Measurements from ENCODE around the gene KERA.
"Not testable (repeated sequence)": the region's sequence is repeated elsewhere in the genome, so short reads cannot be mapped to it uniquely, and the experiment has no call there.

KERA gene, protein sequence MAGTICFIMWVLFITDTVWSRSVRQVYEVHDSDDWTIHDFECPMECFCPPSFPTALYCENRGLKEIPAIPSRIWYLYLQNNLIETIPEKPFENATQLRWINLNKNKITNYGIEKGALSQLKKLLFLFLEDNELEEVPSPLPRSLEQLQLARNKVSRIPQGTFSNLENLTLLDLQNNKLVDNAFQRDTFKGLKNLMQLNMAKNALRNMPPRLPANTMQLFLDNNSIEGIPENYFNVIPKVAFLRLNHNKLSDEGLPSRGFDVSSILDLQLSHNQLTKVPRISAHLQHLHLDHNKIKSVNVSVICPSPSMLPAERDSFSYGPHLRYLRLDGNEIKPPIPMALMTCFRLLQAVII

DNA sequence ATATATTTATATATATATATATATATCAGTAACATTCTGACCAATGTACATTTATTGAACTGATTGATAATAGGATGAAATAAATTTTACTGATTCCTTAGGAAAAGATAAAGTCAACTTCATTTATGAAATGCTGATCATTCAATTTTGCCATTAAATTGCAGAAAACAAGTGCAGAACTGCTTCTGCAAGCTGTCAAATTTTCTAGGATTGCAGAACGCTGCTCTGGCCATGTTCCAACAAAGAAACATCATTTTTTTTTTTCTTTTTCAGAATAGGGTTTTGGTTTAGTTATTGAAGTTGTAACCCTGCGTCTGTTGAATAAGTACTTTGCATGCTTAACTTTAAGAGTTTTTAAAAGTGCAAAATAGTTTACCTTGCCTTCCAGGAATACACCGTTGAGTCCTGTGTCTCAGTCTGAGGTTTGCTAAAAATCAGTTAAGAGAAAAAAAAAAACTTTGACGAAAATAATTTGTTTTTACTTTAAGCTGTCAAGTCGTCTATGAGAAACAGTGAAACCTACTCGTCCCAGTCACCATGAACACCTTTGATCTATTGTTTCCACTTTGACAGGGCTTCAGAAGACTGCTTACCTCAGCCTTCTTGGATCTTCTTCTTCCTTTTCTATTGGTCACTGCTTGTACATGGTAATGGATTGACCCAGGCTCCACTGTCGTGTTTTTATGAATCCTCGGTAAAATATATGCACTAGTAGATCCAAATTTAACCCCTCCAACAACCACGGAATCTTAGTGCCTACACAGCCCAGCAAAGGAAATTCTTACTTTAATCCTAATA lies at the start of gene KERA:
KERA (minus strand) TSS at position 657 of the 798 bp plus-strand sequence. CDS start 1,743 bp downstream, outside the sequence.
- no peak for DNase-seq (ENCODE audit: low read depth)

DNA sequence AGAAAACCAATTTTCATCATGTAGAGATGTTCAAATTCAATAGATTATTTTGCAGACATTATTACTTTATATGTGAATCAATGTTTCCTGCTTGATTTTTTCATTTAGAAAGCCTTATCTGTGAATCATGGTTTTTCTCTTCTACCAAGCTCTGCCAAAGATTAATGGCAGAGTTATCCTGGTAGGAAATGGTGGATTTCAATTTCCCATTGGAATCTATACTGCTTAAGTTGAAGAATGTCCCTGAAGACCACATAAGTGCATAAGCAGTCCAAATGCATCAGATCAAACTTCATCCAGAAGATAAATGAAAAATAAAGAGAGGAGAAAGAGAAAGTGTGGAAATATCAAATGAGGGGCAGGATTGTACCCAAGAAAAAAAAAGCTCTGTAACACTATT lies 48.5 kb upstream of the KERA start:
- no peak for DNase-seq (ENCODE audit: low read depth)

DNA sequence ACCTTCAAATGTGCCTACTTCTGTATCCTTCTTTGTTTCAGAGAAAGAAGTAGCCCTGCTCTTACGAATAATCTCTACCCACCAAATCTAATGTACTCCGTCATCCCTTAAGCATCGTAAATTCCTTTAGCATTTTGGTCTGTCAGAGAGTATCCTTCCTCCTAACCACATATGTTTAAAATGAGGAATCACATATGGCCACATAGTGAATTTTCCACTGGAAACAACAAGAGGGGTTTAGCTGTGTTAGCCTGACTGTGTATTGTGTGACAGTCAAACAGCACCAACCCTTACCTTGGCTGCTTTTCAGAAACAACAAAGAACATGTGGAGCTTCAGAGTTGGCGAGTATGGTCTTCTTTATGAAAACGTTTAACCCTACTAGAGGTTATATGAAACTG lies 48.0 kb upstream of the KERA start:
- DNase-seq (ENCODE audit: low read depth): no peak

DNA sequence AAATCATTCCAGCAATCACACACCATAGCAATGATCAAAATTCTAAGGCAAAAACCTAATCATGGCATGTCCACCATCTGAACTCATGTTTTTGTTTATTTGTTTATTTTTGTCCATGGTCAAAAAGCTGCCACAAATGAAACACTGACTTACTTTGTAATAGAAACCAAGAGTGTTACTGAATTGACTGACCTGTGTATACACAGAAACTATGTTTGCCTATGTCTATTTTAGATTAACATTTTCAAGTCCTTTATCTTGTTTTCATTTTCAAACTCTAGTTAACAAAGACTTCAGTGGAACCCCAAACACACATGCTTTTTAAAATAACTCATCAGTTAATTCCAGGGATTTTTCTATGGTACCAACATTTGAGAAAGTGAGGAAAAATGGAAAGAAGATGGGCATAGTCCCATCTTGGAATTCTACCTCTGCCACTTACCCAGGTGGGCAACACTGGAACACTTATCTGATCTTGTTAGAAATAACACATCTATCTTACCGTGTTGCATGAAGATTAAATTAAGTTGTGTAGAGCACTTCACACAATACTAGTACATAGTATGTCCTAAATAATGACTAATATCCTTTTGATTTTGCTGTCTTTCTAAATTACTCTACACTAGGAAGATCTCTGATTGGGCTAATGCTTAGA lies 47.1 kb upstream of the KERA start:
- no peak for DNase-seq (ENCODE audit: low read depth)

DNA sequence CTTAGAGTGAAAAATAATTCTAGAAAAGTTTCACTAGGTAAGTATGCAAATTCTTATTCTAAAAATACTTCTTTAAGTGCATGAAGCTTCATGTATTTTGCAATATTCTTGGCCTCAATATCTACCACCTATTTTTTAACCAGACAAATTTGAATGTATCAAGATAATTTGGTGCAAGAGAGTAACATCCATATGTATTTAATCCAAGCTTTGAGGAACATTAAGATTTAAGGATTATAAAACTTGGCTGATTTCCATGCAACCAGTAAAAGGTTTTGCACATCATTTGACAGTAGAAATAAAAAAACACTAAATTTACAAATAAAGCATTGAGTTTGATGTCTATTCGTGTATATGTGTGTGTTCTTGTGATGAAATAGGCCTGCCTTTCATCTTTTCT lies 45.8 kb upstream of the KERA start:
- no peak for DNase-seq (ENCODE audit: low read depth)

DNA sequence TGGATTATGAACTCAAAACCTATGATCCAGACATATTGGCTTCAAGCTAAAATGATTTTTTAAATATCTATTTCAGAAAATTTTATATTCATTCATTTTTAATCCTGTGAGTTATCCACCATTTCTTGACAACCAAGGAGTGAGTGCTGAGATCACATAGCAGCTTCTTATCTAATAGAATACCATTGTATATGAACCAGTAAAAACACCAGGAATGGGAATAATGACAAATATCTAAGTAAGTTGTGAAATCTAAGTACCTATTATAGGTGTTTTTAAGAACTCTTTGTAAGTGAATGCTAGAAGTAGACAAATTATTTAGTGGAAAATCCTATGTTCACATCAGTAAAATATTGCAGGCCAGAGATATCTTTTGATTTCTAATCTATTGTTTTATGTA lies 45.3 kb upstream of the KERA start:
- no peak for DNase-seq (ENCODE audit: low read depth)

DNA sequence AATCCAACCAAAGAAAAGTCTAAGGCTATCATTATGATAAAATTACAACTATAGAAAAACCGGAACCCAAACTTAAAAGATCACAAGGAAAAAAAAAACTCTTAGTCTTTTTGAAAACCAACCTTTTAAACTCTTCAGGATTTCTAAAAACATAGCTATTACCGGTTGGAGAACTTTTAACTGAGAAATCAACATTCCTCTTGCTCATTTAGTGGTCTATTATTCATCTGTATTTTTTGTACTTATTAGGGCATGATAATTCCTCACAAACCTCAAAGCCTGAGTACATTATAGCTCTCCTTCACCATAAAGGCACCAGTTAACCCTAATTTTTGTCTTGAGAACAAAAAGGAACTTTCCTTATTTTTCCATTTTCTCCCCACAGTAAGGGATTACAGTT lies 43.1 kb upstream of the KERA start:
- DNase-seq (ENCODE audit: low read depth): no peak

DNA sequence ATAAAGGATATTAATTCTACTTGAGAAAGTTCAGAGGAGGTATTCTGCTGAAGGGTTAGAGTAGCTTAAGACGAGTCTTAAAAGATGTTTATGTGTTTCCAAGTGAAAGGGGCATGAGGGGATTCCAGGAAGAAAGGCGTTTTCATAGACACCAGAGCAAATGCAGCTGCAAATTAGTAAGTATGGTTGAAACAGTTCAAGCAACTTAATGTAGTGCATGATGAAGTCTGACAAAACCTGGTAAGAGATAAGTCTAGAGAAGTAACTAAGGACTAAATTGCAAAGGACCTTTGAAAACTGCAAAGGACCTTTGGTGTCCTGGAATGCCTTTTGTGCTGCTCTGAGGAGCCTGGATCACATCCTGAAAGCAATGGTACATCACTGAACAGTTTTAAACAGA lies 42.0 kb upstream of the KERA start:
- no peak for DNase-seq (ENCODE audit: low read depth)

DNA sequence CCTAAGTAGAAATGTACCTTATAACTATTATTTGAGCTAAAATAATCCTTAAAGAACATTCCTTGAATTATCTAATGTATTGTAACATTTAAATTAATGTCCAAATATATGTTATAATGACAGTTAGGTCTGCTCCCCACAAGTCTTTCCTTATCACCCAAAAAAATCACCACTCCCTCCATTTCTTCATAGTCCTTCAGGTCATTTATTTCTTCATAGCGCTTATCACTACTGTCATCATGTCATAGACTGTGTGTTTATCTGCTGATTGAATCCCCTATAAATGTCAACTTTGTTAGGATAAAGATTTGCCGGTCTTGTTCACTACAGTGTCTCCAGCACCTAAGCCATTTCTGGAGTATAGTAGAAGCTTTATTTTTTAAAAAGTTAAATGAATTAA lies 41.5 kb upstream of the KERA start:
- DNase-seq (ENCODE audit: low read depth): no peak

DNA sequence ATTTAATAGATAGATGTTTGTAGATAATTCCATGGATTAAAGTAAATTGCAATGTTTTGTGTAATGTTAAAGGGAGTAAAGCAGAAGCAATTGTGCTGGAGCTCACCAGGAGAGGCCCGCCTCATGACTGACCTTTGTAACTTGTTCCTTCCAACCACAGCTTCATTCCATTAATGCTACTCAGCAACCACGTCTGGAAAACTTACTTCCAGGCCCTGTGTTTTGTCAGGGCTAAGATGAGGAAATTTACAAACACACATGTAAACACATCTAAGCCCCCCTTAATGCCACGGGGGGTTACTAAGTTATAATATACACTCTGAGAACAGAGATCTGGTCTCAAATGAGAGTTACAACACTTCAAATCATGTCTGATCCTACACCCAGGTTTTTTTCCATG lies 41.1 kb upstream of the KERA start:
- peak; percentile 79 for DNase-seq (ENCODE audit: low read depth)

DNA sequence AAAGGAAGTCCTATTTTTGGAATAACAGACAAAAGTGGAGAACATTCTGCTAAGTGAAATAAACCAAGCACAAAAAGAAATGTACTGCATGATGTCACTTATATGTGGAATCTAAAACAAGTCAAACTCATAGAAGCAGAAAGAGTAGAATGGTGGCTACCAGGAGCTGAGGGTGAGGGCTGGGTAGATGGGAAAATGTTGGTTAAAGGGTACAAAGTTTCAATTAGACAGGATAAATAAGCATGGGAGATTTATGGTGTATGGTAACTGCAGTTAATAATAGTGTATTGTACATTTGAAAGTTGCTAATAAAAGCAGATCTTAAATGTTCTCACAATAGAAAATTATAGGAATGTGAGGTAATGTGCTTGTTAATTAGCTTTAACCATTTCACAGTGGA lies 40.6 kb upstream of the KERA start:
- DNase-seq (ENCODE audit: low read depth): no peak

DNA sequence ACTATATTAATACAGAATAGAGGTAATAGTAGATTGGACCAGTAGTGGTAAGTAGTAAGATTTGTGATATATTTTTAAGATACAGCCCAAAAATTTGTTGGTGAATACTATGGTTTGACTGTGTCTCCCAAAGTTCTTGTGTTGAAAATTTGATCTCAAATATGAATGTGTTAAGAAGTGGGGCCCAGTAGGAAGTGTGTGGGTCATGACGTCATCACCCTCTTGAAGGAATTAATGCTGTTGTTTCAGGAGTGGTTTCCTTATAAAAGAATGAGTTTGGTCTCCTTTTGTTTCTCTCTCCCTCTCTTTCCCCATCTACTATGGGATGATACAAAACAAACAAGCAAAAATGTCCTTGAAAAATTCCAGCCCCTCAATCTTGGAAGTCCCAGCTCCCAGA lies 37.1 kb upstream of the KERA start:
- DNase-seq (ENCODE audit: low read depth): no peak

DNA sequence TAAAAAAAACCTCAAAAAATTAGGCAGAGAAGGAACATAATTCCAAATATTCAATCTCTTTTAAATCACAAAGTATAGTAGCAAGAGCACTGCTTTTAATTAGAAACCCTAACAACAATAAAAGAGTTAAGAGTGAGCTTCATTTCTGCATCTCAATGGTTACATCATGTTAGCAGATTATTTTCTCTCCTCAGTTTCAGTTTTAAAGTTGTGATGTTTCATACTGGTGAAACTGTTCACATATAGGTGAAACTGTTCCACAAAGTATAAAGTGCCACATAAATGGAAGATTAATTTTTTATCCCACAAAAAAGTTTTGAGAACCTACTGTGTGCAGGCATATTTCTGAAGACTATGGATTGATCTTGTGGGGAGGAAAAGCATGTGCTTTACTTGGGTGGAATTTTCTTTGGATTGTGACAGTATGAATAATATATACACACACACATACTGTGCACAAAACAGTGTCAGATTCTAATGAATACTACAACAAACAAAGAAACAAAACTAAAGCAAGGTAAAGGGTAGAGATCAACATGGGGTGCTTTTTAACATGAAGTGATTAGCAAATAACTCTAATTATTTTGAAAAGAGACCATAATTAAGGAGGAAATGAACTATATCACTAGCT lies 36.3 kb upstream of the KERA start:
- DNase-seq (ENCODE audit: low read depth): no peak

DNA sequence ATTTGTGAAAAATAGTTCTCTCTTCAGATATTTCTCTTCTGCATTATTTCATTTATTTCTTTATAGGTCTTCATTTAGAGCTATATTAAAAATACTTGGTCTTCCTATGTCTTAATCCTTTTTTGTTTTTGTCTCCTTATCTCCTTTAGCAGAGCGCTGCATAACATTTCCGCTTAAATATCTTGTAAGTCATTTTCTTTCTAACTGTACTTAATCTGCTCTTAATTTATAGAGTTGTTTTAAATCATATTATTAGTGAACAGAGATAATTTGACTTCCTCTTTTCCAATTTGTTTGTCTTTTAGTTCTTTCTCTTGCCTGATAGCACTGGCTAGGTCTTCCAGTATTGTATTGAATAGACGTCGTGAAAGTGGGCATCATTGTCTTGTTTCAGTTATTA lies 35.5 kb upstream of the KERA start:
- no peak for DNase-seq (ENCODE audit: low read depth)

DNA sequence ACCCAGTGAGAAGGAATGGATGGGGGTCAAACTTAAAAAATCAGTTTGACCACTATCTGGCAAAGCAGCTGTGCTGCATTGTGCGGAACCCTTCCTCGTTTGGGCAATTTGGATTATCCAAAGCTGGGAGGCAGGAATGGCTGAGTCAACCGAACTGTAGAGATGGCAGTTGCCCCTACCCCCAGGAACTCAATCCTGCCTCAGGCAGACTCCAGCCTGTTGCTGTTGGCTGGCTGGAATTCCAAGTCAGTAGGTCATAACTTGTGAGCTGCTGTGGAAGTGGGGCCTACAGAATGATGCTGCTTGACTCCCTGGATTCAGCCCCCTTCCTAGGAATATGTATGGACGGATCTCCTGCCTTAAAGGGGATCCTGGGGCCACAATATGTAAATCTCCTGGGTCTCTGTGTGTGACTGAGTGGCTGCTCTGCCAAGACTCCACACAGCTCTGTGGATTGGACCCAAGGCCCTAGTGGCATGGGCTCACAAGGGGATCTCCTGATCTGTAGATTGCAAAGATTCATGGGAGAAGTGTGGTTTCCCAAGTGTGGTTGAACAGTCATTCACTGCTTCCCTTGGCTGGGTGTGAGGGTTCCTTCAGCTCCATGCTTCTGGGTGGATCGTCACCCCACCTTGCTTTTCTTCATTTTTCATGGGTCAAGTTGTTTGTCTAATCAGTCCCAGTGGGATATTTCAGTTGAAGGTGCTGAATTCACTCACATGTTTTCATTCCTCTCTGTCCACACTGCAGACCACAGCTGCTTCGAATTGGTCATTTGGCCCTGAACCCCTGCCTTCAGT lies 34.3 kb upstream of the KERA start:
- DNase-seq (ENCODE audit: low read depth): no peak

DNA sequence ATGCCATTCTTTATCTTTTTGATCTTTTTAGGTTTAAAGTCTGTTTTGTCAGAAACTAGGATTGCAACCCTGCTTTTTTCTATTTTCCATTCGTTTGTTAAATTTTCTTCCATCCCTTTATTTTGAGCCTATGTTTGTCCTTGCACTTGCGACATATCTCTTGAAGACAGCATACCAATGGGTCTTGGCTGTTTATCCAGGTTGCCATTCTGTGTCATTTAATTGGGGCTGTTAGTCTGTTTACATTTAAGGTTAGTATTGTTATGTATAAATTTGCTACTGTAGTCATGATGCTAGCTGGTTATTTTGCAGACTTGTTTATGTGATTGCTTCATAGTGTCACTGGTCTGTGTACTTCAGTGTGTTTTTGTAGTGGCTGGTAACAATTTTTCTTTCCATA lies 32.1 kb upstream of the KERA start:
- DNase-seq (ENCODE audit: low read depth): not testable (repeated sequence)

DNA sequence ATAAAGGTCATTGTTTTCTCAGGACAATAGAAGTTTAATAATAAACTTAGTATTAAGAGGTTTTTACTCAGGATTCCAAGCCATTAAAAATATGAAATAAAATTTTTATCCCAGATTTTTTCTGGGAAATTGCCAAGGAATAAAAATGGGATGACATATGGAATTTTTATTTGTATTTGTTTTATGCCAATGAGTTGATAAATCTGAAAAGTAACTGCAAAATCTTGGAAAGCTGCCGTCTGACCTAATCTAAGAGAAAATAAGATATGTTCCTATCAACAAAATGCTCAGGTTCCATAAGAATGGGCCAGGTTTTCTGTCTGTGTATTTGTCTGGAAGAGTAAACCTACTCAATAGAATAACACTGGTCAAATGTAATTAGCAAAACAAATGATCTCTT lies 22.2 kb upstream of the KERA start:
- no peak for DNase-seq (ENCODE audit: low read depth)

DNA sequence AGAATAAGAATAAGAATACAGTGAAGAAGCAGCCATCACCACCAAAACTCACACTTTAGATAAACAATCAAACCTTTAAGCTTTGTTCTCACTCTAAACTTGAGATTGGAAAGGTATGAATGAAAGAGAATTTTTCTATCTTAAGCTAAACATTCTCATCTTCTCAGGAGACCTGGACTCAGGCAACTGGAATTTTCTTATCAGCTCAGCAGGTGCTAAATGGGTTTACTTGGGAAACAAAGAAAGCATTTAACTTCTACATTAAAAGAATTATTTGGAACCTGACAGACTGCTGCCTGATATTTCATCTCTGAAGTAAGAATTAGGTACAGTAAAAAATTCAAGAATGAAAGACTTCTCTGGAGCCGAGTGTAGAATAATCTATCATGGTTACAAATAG lies 20.7 kb upstream of the KERA start:
- DNase-seq (ENCODE audit: low read depth): no peak

DNA sequence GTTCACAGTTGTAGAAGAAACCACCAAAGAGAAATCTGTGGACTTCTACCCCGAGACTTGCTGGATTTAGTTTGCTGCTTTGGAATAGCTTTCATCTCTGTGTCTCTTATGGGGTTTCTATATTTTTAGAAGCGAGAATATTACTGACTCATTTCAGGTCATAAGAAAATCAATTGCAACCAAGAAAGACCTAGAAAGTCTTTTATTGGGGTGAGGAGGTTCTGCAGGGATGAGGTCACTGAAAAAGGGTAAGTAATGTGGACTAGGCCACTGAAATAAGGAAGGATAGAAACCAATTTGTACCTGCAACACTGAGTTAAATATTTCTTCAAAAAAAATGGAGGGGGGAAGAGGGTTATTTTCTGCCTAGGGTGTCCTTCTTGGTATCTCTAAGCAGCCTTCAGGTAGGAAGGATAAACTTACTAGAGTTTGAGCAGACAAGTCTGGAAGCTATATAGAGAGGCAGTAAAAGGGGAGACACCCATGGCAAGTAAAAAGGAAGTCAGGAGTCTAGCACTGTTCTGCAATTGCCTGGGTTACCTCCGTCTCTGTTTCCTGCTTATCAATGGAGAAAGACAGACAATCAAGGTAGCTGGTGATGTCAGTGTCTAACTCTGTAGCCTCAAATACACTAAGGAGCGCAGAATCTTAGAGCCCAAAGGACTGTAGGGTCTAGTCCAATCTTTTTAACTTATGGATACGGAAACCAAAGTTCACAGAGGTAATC lies 19.6 kb upstream of the KERA start:
- no peak for DNase-seq (ENCODE audit: low read depth)

DNA sequence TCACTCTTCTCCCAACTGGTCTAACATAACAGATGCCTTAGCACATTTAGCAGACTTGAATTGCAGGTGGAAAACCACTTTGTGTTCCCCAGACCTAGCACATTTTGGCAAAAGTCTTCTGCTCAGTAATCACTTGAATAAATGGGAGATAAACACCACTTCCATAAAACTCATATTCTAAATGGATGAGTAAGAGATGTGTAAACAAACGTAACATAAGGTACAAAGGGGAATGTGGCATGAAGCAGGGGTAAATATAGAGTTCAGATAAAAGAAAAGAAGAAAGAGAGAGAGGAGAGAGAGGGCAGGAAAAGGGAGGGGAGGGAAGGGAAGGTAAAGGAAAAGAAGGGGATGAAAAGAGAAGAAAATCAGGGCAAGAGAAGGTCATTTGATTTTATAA lies 17.0 kb upstream of the KERA start:
- DNase-seq (ENCODE audit: low read depth): no peak

DNA sequence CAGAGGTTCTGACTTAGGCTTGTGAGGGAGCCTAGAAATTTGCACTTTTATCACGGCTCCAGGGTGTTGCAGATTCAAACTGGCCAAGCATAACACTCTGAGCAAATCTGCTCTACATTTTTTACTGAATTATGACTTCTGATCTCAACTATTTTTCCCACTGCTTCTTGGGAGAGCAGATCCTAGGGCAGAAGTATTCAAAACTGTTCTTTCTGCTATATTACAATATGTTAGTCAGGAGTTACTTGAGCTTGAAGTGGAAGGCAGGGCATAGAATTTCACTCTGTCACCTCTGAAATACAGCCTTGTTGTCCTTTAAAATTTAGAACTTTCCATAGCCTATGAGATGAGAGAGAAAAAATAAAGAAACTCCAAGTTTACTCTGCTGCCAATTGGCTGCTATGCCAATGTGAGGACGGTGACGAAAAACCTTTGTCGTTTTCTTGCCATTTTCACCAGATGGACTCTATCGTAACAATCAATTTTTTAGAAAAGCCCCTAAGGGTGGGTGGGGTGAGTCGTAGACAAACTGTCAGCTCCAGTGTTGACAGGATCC lies 16.4 kb upstream of the KERA start:
- no peak for DNase-seq (ENCODE audit: low read depth)

Measured in fibroblast of the conjunctiva (primary cell).